Loucy (cell line): Measurements from ENCODE around the gene PRR36.

ENCODE experiments used
- EZH2phosphoT487 ChIP-seq: fragments of 200-600 bp; IDR thresholded peaks from 2 replicates; pipeline ENCODE4 v1.6.1; 2018; ENCODE audit warnings: antibody characterized with exemption, mild to moderate bottlenecking, moderate library complexity, borderline replicate concordance
- TF ChIP-seq, protein P1 (sequence below): fragments of 200-600 bp; sonication (generic); conservative IDR thresholded peaks from 2 replicates; pipeline ENCODE4 v1.5.1; 2014; ENCODE audit warnings: mild to moderate bottlenecking, antibody characterized with exemption, low read length

DNA sequence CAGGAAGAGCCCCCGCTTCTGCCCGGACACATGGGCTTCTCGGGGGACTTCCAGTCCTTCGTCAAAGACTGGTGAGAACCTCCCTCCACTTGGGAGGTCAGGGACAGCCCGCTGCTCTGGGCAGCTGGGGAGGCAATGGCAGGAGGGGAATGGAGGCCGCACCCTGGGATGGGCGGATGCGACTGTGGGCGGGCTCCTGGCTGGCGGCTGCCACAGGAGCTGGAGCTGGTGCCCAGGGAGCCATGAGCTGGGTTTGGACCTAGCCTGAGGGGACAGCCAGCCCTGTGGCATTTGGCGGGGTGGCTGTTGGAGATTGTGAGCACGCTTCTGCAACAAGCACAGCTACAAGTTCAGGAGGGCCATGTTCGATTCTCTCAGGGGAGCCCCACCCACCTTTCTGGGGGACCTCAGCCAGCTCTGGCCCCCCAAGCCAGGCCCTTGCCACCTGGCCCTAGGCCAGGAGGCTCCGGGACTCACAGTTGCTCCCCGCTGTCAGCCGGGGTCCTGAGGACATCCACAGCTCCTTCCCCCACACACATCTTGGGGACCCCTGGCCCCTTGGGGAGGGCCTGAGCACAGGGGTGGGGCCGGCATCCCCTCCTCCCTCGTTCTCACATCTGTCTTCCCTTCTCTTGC is 37.4 kb upstream of the PRR36 start:
- TF ChIP-seq, protein P1, sequence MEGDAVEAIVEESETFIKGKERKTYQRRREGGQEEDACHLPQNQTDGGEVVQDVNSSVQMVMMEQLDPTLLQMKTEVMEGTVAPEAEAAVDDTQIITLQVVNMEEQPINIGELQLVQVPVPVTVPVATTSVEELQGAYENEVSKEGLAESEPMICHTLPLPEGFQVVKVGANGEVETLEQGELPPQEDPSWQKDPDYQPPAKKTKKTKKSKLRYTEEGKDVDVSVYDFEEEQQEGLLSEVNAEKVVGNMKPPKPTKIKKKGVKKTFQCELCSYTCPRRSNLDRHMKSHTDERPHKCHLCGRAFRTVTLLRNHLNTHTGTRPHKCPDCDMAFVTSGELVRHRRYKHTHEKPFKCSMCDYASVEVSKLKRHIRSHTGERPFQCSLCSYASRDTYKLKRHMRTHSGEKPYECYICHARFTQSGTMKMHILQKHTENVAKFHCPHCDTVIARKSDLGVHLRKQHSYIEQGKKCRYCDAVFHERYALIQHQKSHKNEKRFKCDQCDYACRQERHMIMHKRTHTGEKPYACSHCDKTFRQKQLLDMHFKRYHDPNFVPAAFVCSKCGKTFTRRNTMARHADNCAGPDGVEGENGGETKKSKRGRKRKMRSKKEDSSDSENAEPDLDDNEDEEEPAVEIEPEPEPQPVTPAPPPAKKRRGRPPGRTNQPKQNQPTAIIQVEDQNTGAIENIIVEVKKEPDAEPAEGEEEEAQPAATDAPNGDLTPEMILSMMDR: no peak
- no peak for TF ChIP-seq EZH2phosphoT487
